GM21825 (cell line): ENCODE data around the gene PEX7.
"Not testable (repeated sequence)": the region's sequence is repeated elsewhere in the genome, so short reads cannot be mapped to it uniquely, and the experiment has no call there.

Experiments used
- ATAC-seq: cut with Tn5 transposase; IDR thresholded peaks from one replicate; pipeline ENCODE4 v1.9.1; 2021; ENCODE audit warnings: mild to moderate bottlenecking, moderate library complexity; ENCODE audit not compliant: unreplicated experiment

PEX7 gene

GRCh38 chr6:136822376-136823127 lies at the start of gene PEX7:
PEX7 (plus strand) TSS chr6:136822592; CDS start chr6:136822666, 74 bp downstream.
- ATAC-seq: peak; percentile 97

GRCh38 chr6:136772685-136773472 lies 49.5 kb upstream of the PEX7 start:
- peak; percentile 72 for ATAC-seq

GRCh38 chr6:136773473-136773796 lies 49.0 kb upstream of the PEX7 start:
- ATAC-seq: no peak

GRCh38 chr6:136774228-136775041 lies 48.0 kb upstream of the PEX7 start:
- no peak for ATAC-seq

- no peak for ATAC-seq
These were observed 47.3 kb upstream of the PEX7 start for GRCh38 chr6:136775081-136775480.

- ATAC-seq: no peak
These were observed 46.8 kb upstream of the PEX7 start for GRCh38 chr6:136775548-136775947.

GRCh38 chr6:136777651-136778050 lies 44.7 kb upstream of the PEX7 start:
- no peak for ATAC-seq

- no peak for ATAC-seq
These were observed 42.7 kb upstream of the PEX7 start for GRCh38 chr6:136779682-136780081.

- no peak for ATAC-seq
These were observed 41.4 kb upstream of the PEX7 start for GRCh38 chr6:136780972-136781371.

- no peak for ATAC-seq
These were observed 40.2 kb upstream of the PEX7 start for GRCh38 chr6:136782021-136782770.

GRCh38 chr6:136783021-136783420 lies 39.4 kb upstream of the PEX7 start:
- no peak for ATAC-seq

GRCh38 chr6:136783495-136784270 lies 38.7 kb upstream of the PEX7 start:
- ATAC-seq: peak; percentile 73

GRCh38 chr6:136784271-136784664 lies 38.1 kb upstream of the PEX7 start:
- no peak for ATAC-seq

- peak; percentile 47 for ATAC-seq
These were observed 37.3 kb upstream of the PEX7 start for GRCh38 chr6:136784910-136785746.

GRCh38 chr6:136786658-136787057 lies 35.7 kb upstream of the PEX7 start:
- no peak for ATAC-seq

GRCh38 chr6:136787726-136788068 lies 34.7 kb upstream of the PEX7 start:
- ATAC-seq: no peak

- ATAC-seq: no peak
These were observed 34.1 kb upstream of the PEX7 start for GRCh38 chr6:136788069-136788902.

- not testable (repeated sequence) for ATAC-seq
These were observed 33.0 kb upstream of the PEX7 start for GRCh38 chr6:136789440-136789839.
